PC-3 (cell line): ENCODE measurements around the gene HDLBP. TPM values are rescaled to one million over a fixed set of nuclear protein-coding genes. Genes with fewer than 3 reads are reported as not detected.

Experiments
- ATAC-seq: fragments of 200-7000 bp; cut with Tn5 transposase; 2 replicates; pipeline ENCODE4 v1.9.1; 2020; ENCODE audit warnings: mild to moderate bottlenecking, moderate library complexity
- BruUV-seq: library from RNA; stranded (reverse); fragments of 400-500 nt; replicated peaks from 2 replicates; lab custom pipeline; 2021; lab: Mats Ljungman, UMichigan
- CTCF ChIA-PET: fragments of 300-600 bp; sonication (Branson Sonifier 250); formaldehyde crosslinking; loops from one replicate; lab custom pipeline; 2022; ENCODE audit warnings: antibody characterized with exemption; lab: Charles Lee
- POLR2A ChIA-PET: fragments of 300-600 bp; sonication (Branson Sonifier 250); formaldehyde crosslinking; loops from one replicate; lab custom pipeline; 2022; ENCODE audit warnings: antibody characterized with exemption; ENCODE audit not compliant: unreplicated experiment; lab: Charles Lee
- DNase-seq: peaks from one replicate; pipeline ENCODE4 v3.0.0-alpha.2; 2015
- H2AFZ ChIP-seq: fragments of 300-600 bp; sonication (generic); 2 replicates; pipeline ENCODE4 v1.6.0; 2016; ENCODE audit warnings: antibody characterized with exemption, low read length
- H3F3A ChIP-seq: fragments of 300-600 bp; sonication (generic); one replicate; pipeline ENCODE4 v1.6.0; 2017; ENCODE audit warnings: antibody characterized with exemption, low read length, control low read depth, mild to moderate bottlenecking; ENCODE audit not compliant: unreplicated experiment
- H3K27ac ChIP-seq: fragments of 300-600 bp; sonication (generic); 2 replicates; pipeline ENCODE4 v1.5.1; 2016; ENCODE audit warnings: mild to moderate bottlenecking, low read length
- H3K27me3 ChIP-seq: fragments of 300-600 bp; sonication (generic); 2 replicates; pipeline ENCODE4 v1.6.1; 2016; ENCODE audit warnings: low read length, mixed read lengths
- H3K36me3 ChIP-seq: fragments of 300-600 bp; sonication (generic); 2 replicates; pipeline ENCODE4 v1.6.1; 2016; ENCODE audit warnings: low read depth, mixed run types, low read length, mixed read lengths
- H3K4me1 ChIP-seq: fragments of 300-600 bp; sonication (generic); 2 replicates; pipeline ENCODE4 v1.5.1; 2016; ENCODE audit warnings: low read length; ENCODE audit not compliant: insufficient read depth
- H3K4me2 ChIP-seq: fragments of 300-600 bp; sonication (generic); 2 replicates; pipeline ENCODE4 v1.6.0; 2016; ENCODE audit warnings: low read length
- H3K4me3 ChIP-seq: fragments of 300-600 bp; sonication (generic); 2 replicates; pipeline ENCODE4 v1.5.1; 2016; ENCODE audit warnings: mild to moderate bottlenecking, low read length, mixed read lengths
- H3K79me2 ChIP-seq: fragments of 300-600 bp; sonication (generic); 2 replicates; pipeline ENCODE4 v1.6.1; 2017; ENCODE audit warnings: low read length, mixed read lengths
- H3K9ac ChIP-seq: fragments of 300-600 bp; sonication (generic); 2 replicates; pipeline ENCODE4 v1.6.0; 2016; ENCODE audit warnings: mild to moderate bottlenecking, low read length
- H3K9me2 ChIP-seq: fragments of 300-600 bp; sonication (generic); replicated peaks from 2 replicates; pipeline ENCODE4 v1.6.1; 2016; ENCODE audit warnings: mixed run types, low read length, mixed read lengths
- H3K9me3 ChIP-seq: fragments of 300-600 bp; sonication (generic); 2 replicates; pipeline ENCODE4 v1.6.1; 2016; ENCODE audit warnings: low read length, mixed read lengths
- H4K20me1 ChIP-seq: fragments of 300-600 bp; sonication (generic); 2 replicates; pipeline ENCODE4 v1.6.1; 2016; ENCODE audit warnings: low read length, mixed read lengths
- EZH2 ChIP-seq: fragments of 300-600 bp; sonication (generic); IDR thresholded peaks from one replicate; pipeline ENCODE4 v1.6.1; 2017; ENCODE audit warnings: antibody characterized with exemption, mild to moderate bottlenecking, low read length; ENCODE audit not compliant: unreplicated experiment
- EZH2phosphoT487 ChIP-seq: fragments of 300-600 bp; sonication (generic); IDR thresholded peaks from 2 replicates; pipeline ENCODE4 v1.6.1; 2018; ENCODE audit warnings: mild to moderate bottlenecking, antibody characterized with exemption, low read length, borderline replicate concordance
- intact Hi-C: fragments of 100-400 bp; cut with micrococcal nuclease; formaldehyde crosslinking; loops from 2 replicates; pipeline ENCODE4 v1.9.0; 2023
- total RNA-seq: library from RNA; depleted of rRNA; stranded (reverse); fragments of >200 nt; gene quantifications from 2 replicates; pipeline ENCODE4 v1.2.3, GENCODE V29; 2014
- TF ChIP-seq, protein P1 (sequence below): fragments of 300-600 bp; sonication (generic); conservative IDR thresholded peaks from 2 replicates; pipeline ENCODE4 v1.5.1; 2017; ENCODE audit warnings: antibody characterized with exemption, low read depth, mild to moderate bottlenecking, low read length

The HDLBP gene
- total RNA-seq, 1 experiment from 2014 or later = 410 TPM

DNA sequence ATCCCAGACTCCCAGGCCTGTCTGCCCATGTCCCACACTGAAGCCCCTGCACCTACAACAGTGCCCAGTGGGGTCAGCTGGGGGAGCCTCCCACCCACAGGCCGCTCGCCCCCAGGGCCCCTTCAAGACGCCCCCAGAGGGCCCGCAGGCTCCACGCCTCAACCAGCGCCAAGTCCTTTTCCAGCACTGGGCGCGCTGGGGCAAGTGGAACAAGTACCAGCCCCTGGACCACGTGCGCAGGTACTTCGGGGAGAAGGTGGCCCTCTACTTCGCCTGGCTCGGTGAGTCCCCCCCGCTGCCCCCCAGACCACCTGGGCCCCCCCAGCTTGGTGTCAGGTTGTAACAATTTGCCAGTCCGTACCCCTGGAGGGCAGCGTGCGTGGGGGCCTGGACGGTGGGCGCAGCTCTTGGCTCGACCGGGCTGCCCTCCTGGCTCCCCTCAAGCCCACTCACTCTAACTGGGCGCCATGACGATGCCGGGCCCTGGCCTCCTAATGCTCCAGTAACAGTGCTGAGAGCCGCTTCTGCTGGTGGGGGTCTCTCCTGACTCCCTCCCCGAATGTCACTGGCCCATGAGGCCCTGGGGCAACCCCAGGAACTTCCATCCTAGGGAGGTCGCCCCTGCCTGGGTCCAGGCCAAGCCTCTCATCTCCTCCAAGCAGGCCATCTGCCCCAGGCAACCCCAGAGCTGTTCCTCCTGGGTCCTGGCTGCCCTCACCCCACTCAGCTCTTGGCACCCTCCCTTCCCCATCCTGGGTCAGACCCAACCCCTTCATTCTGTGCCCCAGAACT, 112.1 kb downstream of the HDLBP start:
- Histone ChIP-seq H3K36me3 (no peaks in the 10 kb centered on the region), H2AFZ (no peak overlapping the region), H3K27ac (no peak overlapping the region), H3K4me1 (no peaks in the 10 kb centered on the region), H4K20me1 (no peaks in the 10 kb centered on the region), H3K9me2 (no peaks in the 10 kb centered on the region), H3F3A (no peaks in the 10 kb centered on the region), H3K79me2 (no peaks in the 10 kb centered on the region), H3K4me3 (no peak overlapping the region), H3K9ac (no peak overlapping the region), H3K27me3 (no peaks in the 10 kb centered on the region), H3K4me2 (no peak overlapping the region), H3K9me3 (no peaks in the 10 kb centered on the region)
- TF ChIP-seq, protein P1, sequence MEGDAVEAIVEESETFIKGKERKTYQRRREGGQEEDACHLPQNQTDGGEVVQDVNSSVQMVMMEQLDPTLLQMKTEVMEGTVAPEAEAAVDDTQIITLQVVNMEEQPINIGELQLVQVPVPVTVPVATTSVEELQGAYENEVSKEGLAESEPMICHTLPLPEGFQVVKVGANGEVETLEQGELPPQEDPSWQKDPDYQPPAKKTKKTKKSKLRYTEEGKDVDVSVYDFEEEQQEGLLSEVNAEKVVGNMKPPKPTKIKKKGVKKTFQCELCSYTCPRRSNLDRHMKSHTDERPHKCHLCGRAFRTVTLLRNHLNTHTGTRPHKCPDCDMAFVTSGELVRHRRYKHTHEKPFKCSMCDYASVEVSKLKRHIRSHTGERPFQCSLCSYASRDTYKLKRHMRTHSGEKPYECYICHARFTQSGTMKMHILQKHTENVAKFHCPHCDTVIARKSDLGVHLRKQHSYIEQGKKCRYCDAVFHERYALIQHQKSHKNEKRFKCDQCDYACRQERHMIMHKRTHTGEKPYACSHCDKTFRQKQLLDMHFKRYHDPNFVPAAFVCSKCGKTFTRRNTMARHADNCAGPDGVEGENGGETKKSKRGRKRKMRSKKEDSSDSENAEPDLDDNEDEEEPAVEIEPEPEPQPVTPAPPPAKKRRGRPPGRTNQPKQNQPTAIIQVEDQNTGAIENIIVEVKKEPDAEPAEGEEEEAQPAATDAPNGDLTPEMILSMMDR = no peak
- TF ChIP-seq EZH2phosphoT487 (no peak), EZH2 (no peak)
- CTCF ChIA-PET = no interaction called here
- no peak for ATAC-seq
- no peak for DNase-seq
- intact Hi-C loops = no loop called here
- POLR2A ChIA-PET = no interaction called here
- no TSS peak for BruUV-seq

DNA sequence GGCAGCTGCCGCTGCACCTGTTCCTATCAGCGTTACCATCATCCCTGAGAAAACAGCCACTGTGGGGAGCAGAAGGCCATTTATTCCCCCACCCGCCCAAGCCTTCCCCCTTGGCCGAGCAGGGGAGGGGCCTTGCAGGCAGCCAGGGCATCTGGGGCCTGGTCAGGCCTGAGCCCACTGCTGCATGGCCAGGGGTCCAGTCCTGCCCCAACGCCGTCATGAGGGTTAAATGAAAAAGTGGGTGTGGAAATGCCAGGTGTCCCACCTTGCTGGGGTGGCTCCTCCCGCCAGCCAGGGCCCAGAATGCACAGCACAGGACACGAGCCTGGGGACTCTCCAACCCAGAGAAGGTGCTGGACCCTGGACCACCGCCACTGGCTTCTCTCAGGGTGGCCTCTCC, 112.8 kb downstream of the HDLBP start:
- POLR2A ChIA-PET = no interaction called here
- no peaks in the 10 kb centered on the region for H3F3A ChIP-seq
- H3K9me2 ChIP-seq = no peaks in the 10 kb centered on the region
- no peaks in the 10 kb centered on the region for H3K36me3 ChIP-seq
- no peaks in the 10 kb centered on the region for H4K20me1 ChIP-seq
- no peak overlapping the region for H3K4me3 ChIP-seq
- intact Hi-C loops = no loop called here
- H3K4me1 ChIP-seq = no peaks in the 10 kb centered on the region
- no peak overlapping the region for H3K27ac ChIP-seq
- DNase-seq (no peak), ATAC-seq (no peak)
- H3K27me3 ChIP-seq = no peaks in the 10 kb centered on the region
- no peak overlapping the region for H3K4me2 ChIP-seq
- H3K9ac ChIP-seq = no peak overlapping the region
- H3K79me2 ChIP-seq = no peaks in the 10 kb centered on the region
- TF ChIP-seq EZH2phosphoT487 (no peak), EZH2 (no peak)
- TF ChIP-seq, protein P1 = no peak
- no peaks in the 10 kb centered on the region for H3K9me3 ChIP-seq
- no TSS peak for BruUV-seq
- CTCF ChIA-PET = no interaction called here
- H2AFZ ChIP-seq = no peak overlapping the region

DNA sequence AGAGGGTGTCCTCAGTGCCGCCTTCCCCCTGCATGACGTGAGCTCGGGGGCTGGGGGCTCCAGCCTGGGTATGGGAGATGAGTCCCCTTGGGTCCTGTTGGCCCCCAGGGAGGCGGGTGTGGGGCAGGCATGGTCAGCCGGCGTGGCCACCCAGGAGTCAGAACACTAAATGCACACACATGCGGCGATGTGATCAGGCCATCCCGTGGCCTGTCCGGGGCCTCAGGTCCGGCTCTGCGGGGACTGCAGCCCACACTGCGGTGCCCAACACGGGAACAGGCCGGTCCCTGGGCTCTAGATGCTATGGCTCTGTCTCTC, 113.2 kb downstream of the HDLBP start:
- ChIA-PET CTCF (no interaction called here), POLR2A (no interaction called here)
- Histone ChIP-seq H3K27ac (no peak overlapping the region), H3K4me3 (no peak overlapping the region), H3K27me3 (no peaks in the 10 kb centered on the region), H3K79me2 (no peaks in the 10 kb centered on the region), H4K20me1 (no peaks in the 10 kb centered on the region), H3K9me2 (no peaks in the 10 kb centered on the region), H3K36me3 (no peaks in the 10 kb centered on the region), H3K9ac (no peak overlapping the region), H3K4me1 (no peaks in the 10 kb centered on the region), H3F3A (no peaks in the 10 kb centered on the region), H2AFZ (no peak overlapping the region), H3K9me3 (no peaks in the 10 kb centered on the region), H3K4me2 (no peak overlapping the region)
- ATAC-seq = no peak
- BruUV-seq = no TSS peak
- TF ChIP-seq EZH2 = no peak
- TF ChIP-seq, protein P1 = no peak
- no peak for TF ChIP-seq EZH2phosphoT487
- DNase-seq = no peak
- intact Hi-C loops = no loop called here
